HepG2 (cell line): Measurements from ENCODE around the gene VSIR. TPM values are rescaled to one million over a fixed set of nuclear protein-coding genes. Genes with fewer than 3 reads are reported as not detected.

Source experiments
- ATAC-seq: fragments of 200-7000 bp; cut with Tn5 transposase; 3 replicates; pipeline ENCODE4 v1.9.1; 2020; ENCODE audit warnings: mild to moderate bottlenecking, moderate library complexity
- BruUV-seq: library from RNA; stranded (reverse); fragments of 400-500 nt; replicated peaks from 2 replicates; lab custom pipeline; 2021; lab: Mats Ljungman, UMichigan
- CTCF ChIA-PET: fragments of 300-600 bp; formaldehyde crosslinking; extraction: SDS; loops from one replicate; lab custom pipeline; 2021; ENCODE audit warnings: low total read pairs, inconsistent platforms, low intra/inter-chr PET ratio; lab: Yijun Ruan, JAX
- POLR2A ChIA-PET: fragments of 350-600 bp; sonication (Branson Sonifier 250); formaldehyde crosslinking; loops from one replicate; lab custom pipeline; 2020; ENCODE audit warnings: antibody characterized with exemption, inconsistent platforms; lab: Yijun Ruan, JAX
- DNase-seq: peaks from one replicate; pipeline ENCODE4 v3.0.0-alpha.2; 2015; ENCODE audit warnings: low spot score
- FAIRE-seq: peaks from 3 replicates; lab custom pipeline; 2011; peaks lifted over from hg19 to GRCh38; lab: Jason Lieb, UNC
- H2AFZ ChIP-seq: one replicate; pipeline ENCODE4 v1.6.1; 2011; ENCODE audit warnings: low read length, inconsistent platforms
- H3K27ac ChIP-seq: fragments of 300-600 bp; 3 replicates; pipeline ENCODE4 v1.8.0; 2011; ENCODE audit warnings: mixed run types, mild to moderate bottlenecking, mixed read lengths, low read length, inconsistent platforms; ENCODE audit not compliant: insufficient read depth; ENCODE audit errors: extremely low read length
- H3K27me3 ChIP-seq, 2 experiments: fragments of 200-600 bp in 1 of 2; 2 replicates in 1 of 2; 3 replicates in 1 of 2; pipeline versions ENCODE4 v1.6.0 to v1.8.0; 2011; ENCODE audit warnings: low read length in 2 of 2, mild to moderate bottlenecking in 2 of 2, moderate library complexity in 2 of 2, inconsistent platforms in 1 of 2; ENCODE audit not compliant: insufficient read depth in 2 of 2, control insufficient read depth in 1 of 2
- H3K36me3 ChIP-seq, 2 experiments: fragments of 200-600 bp in 1 of 2; replicated peaks in 1 of 2; 2 replicates in 1 of 2; 3 replicates in 1 of 2; pipeline versions ENCODE4 v1.5.1 to v1.8.0; 2011; ENCODE audit warnings: low read length in 2 of 2, inconsistent platforms in 1 of 2; ENCODE audit not compliant: insufficient read depth in 2 of 2, control insufficient read depth in 1 of 2
- H3K4me1 ChIP-seq: 2 replicates; pipeline ENCODE4 v1.5.1; 2012; ENCODE audit warnings: low read length, inconsistent platforms; ENCODE audit not compliant: insufficient read depth
- H3K4me2 ChIP-seq: 2 replicates; pipeline ENCODE4 v1.6.0; 2011; ENCODE audit warnings: low read depth, low read length, inconsistent platforms
- H3K4me3 ChIP-seq, 3 experiments: fragments of 200-600 bp in 1 of 3; sonication (generic), shearing (Covaris generic) in 1 of 3; replicated peaks in 1 of 3; 2 replicates each; pipeline ENCODE4 v1.5.1; 2011 to 2016; ENCODE audit warnings: low read length in 3 of 3, inconsistent platforms in 2 of 3, low read depth in 2 of 3, mild to moderate bottlenecking in 2 of 3, control low read depth in 1 of 3, mixed read lengths in 1 of 3; ENCODE audit not compliant: insufficient read depth in 1 of 3
- H3K79me2 ChIP-seq: one replicate; pipeline ENCODE4 v1.6.1; 2011; ENCODE audit warnings: low read length, inconsistent platforms; ENCODE audit not compliant: insufficient read depth
- H3K9ac ChIP-seq: 2 replicates; pipeline ENCODE4 v1.6.0; 2011; ENCODE audit warnings: mild to moderate bottlenecking, low read depth, low read length, inconsistent platforms; ENCODE audit not compliant: insufficient read depth
- H3K9me3 ChIP-seq: 2 replicates; pipeline ENCODE4 v1.5.1; 2012; ENCODE audit warnings: mild to moderate bottlenecking, low read length
- H4K20me1 ChIP-seq: 2 replicates; pipeline ENCODE4 v1.6.0; 2011; ENCODE audit warnings: inconsistent platforms, mild to moderate bottlenecking, low read length, moderate library complexity; ENCODE audit not compliant: insufficient read depth
- ARID2 ChIP-seq: sonication (generic); formaldehyde crosslinking; IDR thresholded peaks from 2 replicates; pipeline ENCODE4 v1.8.1; 2022; ENCODE audit warnings: mild to moderate bottlenecking, missing genetic modification reagents, borderline replicate concordance
- ATF4 ChIP-seq, 2 experiments: fragments of 450-650 bp in 1 of 2; sonication (generic) in 1 of 2; formaldehyde crosslinking; IDR thresholded peaks; 2 replicates each; pipeline versions ENCODE4 v1.5.0 to v1.8.0; 2020 to 2022; ENCODE audit warnings: mild to moderate bottlenecking in 1 of 2, missing genetic modification reagents in 1 of 2
- CHD2 ChIP-seq: IDR thresholded peaks from 2 replicates; pipeline ENCODE4 v1.6.1; 2011; ENCODE audit warnings: low read depth, low read length, improper control_type of control experiment
- KDM2A ChIP-seq: sonication (generic); formaldehyde crosslinking; IDR thresholded peaks from 2 replicates; pipeline ENCODE4 v1.4.0; 2020; ENCODE audit warnings: low read depth, missing genetic modification reagents, borderline replicate concordance
- KLF9 ChIP-seq: IDR thresholded peaks from 2 replicates; pipeline ENCODE4 v1.6.1; 2016; ENCODE audit warnings: low read depth
- RAD21 ChIP-seq: fragments of 450-650 bp; formaldehyde crosslinking; IDR thresholded peaks from 2 replicates; pipeline ENCODE4 v1.5.0; 2020; ENCODE audit warnings: mild to moderate bottlenecking
- RXRB ChIP-seq: IDR thresholded peaks from 2 replicates; pipeline ENCODE4 v1.6.1; 2016; ENCODE audit warnings: borderline replicate concordance, missing genetic modification reagents, missing compliant biosample characterization
- SALL1 ChIP-seq: sonication (generic); formaldehyde crosslinking; IDR thresholded peaks from 2 replicates; pipeline ENCODE4 v1.8.0; 2022; ENCODE audit warnings: mild to moderate bottlenecking, missing genetic modification reagents
- SMC3 ChIP-seq: IDR thresholded peaks from 2 replicates; pipeline ENCODE4 v1.6.1; 2011; ENCODE audit warnings: low read length, improper control_type of control experiment
- STAG1 ChIP-seq: sonication (generic); formaldehyde crosslinking; IDR thresholded peaks from 2 replicates; pipeline ENCODE4 v1.4.0; 2020; ENCODE audit warnings: missing genetic modification reagents
- TEAD3 ChIP-seq: optimal IDR thresholded peaks from 2 replicates; pipeline ENCODE3; 2016; ENCODE audit warnings: borderline replicate concordance
- ZBTB7A ChIP-seq: sonication (generic); formaldehyde crosslinking; IDR thresholded peaks from 2 replicates; pipeline ENCODE4 v1.8.0; 2022; ENCODE audit warnings: mild to moderate bottlenecking, missing genetic modification reagents
- ZNF451 ChIP-seq: sonication (generic); formaldehyde crosslinking; IDR thresholded peaks from 2 replicates; pipeline ENCODE4 v1.5.0; 2020; ENCODE audit warnings: mild to moderate bottlenecking, missing genetic modification reagents
- whole genome bisulfite sequencing: methylation state at CpG from one replicate; pipeline ENCODE4 v1.1.6; 2017; ENCODE audit warnings: low lambda C conversion rate; 5-methylcytosine and 5-hydroxymethylcytosine counted together
- in situ Hi-C: cut with HindIII; loops from 2 replicates; pipeline ENCODE4 v1.10.0; 2017; ENCODE audit warnings: low pct_unique_long_range_greater_than_20kb; ENCODE audit not compliant: extremely low pct_ligation_motif_present
- intact Hi-C: fragments of 100-400 bp; cut with micrococcal nuclease; formaldehyde crosslinking; loops from one replicate; pipeline ENCODE4 v1.10.0; 2022; ENCODE audit not compliant: unreplicated experiment
- polyA plus RNA-seq, 8 experiments: library from polyadenylated mRNA; depleted of rRNA in 3 of 8; stranded (reverse) in 7 of 8; unstranded in 1 of 8; fragments of >200 nt; fragmentation: Illumina TruSeq in 4 of 8; extraction: Trizol in 4 of 8; gene quantifications; 2 replicates each; pipeline versions ENCODE4 v1.2.1 to v1.2.3, GENCODE V29; 2011 to 2016; ENCODE audit warnings: low read depth in 4 of 8, missing spikeins in 1 of 8, mixed read lengths in 1 of 8; ENCODE audit not compliant: insufficient read depth in 1 of 8
- total RNA-seq, 5 experiments: library from RNA; depleted of rRNA; stranded (reverse); fragments of >200 nt; fragmentation: Illumina TruSeq; extraction: Trizol; gene quantifications; 2 replicates each; pipeline ENCODE4 v1.2.3, GENCODE V29; 2016; ENCODE audit warnings: low read depth in 1 of 5
- TF ChIP-seq, protein P1 (sequence below): sonication (generic); formaldehyde crosslinking; IDR thresholded peaks from 2 replicates; pipeline ENCODE4 v1.4.0; 2020; ENCODE audit warnings: missing genetic modification reagents
- TF ChIP-seq, protein P2 (sequence below): sonication (generic); formaldehyde crosslinking; IDR thresholded peaks from 2 replicates; pipeline ENCODE4 v1.5.0; 2020; ENCODE audit warnings: mild to moderate bottlenecking, missing genetic modification reagents, moderate library complexity
- TF ChIP-seq, protein P3 (sequence below): sonication (generic); formaldehyde crosslinking; IDR thresholded peaks from 2 replicates; pipeline ENCODE4 v1.4.0; 2020; ENCODE audit warnings: missing genetic modification reagents, borderline replicate concordance
- TF ChIP-seq, protein P4 (sequence below): sonication (generic); IDR thresholded peaks from 2 replicates; pipeline ENCODE4 v1.6.1; 2016; ENCODE audit warnings: low read depth, borderline replicate concordance

Gene VSIR
- total and polyA plus RNA-seq, 2 of the 13 experiments (the other 11 are each of a cell fraction or from before 2014, with no cell fraction given) = 0.44 to 3.2 TPM

DNA sequence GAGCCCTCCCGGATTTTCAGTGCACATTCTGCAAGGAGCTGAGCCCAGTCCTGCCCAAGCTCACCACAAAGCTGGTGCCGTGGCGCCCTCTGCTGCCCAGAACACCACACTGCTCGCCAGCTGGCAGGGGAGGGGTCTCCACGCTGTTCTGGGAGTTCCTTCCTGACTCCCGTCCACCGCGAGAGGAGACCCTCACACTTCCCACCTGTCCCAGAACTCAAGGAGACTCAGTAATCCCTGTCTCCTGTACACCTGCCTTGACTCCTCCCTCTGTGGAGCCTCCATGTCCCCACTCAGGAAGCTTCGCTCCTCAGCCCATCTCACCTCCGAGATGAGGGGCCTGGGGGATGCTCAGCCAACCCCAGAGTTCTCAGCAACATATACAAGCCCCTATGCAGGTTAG lies 65.0 kb downstream of the VSIR start:
- H3K79me2 ChIP-seq = no peaks in the 10 kb centered on the region
- peaks cover 3 to 35% of the 10 kb centered on the region in 2 experiments; a peak in 4 of 5 replicates for H3K27me3 ChIP-seq
- H3K4me1 ChIP-seq = no peaks in the 10 kb centered on the region
- in situ Hi-C loops (no loop called here), intact Hi-C loops (loop anchor here (5.0 kb wide), 1 partner anchor 326 kb away; no protein-coding TSS in a partner anchor)
- no peaks in the 10 kb centered on the region for H3K36me3 ChIP-seq
- POLR2A ChIA-PET = no interaction called here
- H3K4me2 ChIP-seq = no peak overlapping the region
- peak; percentile 21 for DNase-seq
- H3K9ac ChIP-seq = no peak overlapping the region
- WGBS = 34% methylated on average over 5 of the region's 10 CpGs
- H4K20me1 ChIP-seq = no peaks in the 10 kb centered on the region
- peak; percentile 79 for ATAC-seq
- BruUV-seq = no TSS peak
- H3K9me3 ChIP-seq = no peaks in the 10 kb centered on the region
- CTCF ChIA-PET = interaction anchor here (1.0 to 1.4 kb wide), 2 partner anchors 104 to 405 kb away, joined by 3 to 5 read pairs; no protein-coding TSS in a partner anchor
- H2AFZ ChIP-seq = no peak overlapping the region
- H3K27ac ChIP-seq = no peak overlapping the region
- no peak for FAIRE-seq
- no peak overlapping the region for H3K4me3 ChIP-seq
- TF ChIP-seq CHD2 (no peak), RAD21 (peak; percentile 82), SMC3 (0 out of 2 replicates have a peak, but pooled peaks have one; percentile 17), ARID2 (CRISPR knock-in tag) (no peak), RXRB (CRISPR knock-in tag) (no peak), ATF4 (CRISPR knock-in tag; IDR thresholded peaks at IDR 0.05) (no peak), ZBTB7A (CRISPR knock-in tag) (peak; percentile 78), STAG1 (CRISPR knock-in tag) (peak; percentile 92), SALL1 (CRISPR knock-in tag) (0 out of 2 replicates have a peak, but pooled peaks have one; percentile 13), TEAD3 (peak; percentile 18), KDM2A (CRISPR knock-in tag) (peak; percentile 24; the same call in 1 of the 2 replicates), KLF9 (no peak), ZNF451 (CRISPR knock-in tag) (no peak)
- TF ChIP-seq, protein P1, sequence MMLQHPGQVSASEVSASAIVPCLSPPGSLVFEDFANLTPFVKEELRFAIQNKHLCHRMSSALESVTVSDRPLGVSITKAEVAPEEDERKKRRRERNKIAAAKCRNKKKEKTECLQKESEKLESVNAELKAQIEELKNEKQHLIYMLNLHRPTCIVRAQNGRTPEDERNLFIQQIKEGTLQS (CRISPR knock-in tag) = no peak
- TF ChIP-seq, protein P2, sequence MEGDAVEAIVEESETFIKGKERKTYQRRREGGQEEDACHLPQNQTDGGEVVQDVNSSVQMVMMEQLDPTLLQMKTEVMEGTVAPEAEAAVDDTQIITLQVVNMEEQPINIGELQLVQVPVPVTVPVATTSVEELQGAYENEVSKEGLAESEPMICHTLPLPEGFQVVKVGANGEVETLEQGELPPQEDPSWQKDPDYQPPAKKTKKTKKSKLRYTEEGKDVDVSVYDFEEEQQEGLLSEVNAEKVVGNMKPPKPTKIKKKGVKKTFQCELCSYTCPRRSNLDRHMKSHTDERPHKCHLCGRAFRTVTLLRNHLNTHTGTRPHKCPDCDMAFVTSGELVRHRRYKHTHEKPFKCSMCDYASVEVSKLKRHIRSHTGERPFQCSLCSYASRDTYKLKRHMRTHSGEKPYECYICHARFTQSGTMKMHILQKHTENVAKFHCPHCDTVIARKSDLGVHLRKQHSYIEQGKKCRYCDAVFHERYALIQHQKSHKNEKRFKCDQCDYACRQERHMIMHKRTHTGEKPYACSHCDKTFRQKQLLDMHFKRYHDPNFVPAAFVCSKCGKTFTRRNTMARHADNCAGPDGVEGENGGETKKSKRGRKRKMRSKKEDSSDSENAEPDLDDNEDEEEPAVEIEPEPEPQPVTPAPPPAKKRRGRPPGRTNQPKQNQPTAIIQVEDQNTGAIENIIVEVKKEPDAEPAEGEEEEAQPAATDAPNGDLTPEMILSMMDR (CRISPR knock-in tag) = peak; percentile 90
- TF ChIP-seq, protein P3, sequence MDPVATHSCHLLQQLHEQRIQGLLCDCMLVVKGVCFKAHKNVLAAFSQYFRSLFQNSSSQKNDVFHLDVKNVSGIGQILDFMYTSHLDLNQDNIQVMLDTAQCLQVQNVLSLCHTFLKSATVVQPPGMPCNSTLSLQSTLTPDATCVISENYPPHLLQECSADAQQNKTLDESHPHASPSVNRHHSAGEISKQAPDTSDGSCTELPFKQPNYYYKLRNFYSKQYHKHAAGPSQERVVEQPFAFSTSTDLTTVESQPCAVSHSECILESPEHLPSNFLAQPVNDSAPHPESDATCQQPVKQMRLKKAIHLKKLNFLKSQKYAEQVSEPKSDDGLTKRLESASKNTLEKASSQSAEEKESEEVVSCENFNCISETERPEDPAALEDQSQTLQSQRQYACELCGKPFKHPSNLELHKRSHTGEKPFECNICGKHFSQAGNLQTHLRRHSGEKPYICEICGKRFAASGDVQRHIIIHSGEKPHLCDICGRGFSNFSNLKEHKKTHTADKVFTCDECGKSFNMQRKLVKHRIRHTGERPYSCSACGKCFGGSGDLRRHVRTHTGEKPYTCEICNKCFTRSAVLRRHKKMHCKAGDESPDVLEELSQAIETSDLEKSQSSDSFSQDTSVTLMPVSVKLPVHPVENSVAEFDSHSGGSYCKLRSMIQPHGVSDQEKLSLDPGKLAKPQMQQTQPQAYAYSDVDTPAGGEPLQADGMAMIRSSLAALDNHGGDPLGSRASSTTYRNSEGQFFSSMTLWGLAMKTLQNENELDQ = no peak
- TF ChIP-seq, protein P4, sequence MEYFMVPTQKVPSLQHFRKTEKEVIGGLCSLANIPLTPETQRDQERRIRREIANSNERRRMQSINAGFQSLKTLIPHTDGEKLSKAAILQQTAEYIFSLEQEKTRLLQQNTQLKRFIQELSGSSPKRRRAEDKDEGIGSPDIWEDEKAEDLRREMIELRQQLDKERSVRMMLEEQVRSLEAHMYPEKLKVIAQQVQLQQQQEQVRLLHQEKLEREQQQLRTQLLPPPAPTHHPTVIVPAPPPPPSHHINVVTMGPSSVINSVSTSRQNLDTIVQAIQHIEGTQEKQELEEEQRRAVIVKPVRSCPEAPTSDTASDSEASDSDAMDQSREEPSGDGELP = peak; percentile 42; the same call in 1 of the 2 replicates
